HCT116 (cell line): ENCODE measurements around the gene NTRK3. TPM values are rescaled to one million over a fixed set of nuclear protein-coding genes. Genes with fewer than 3 reads are reported as not detected.

ENCODE experiments used
- ATAC-seq: fragments of 200-7000 bp; cut with Tn5 transposase; 2 replicates; pipeline ENCODE4 v1.9.1; 2020; ENCODE audit warnings: mild to moderate bottlenecking, moderate library complexity
- BruUV-seq: library from RNA; stranded (reverse); fragments of 400-500 nt; replicated peaks from 2 replicates; lab custom pipeline; 2021; lab: Mats Ljungman, UMichigan
- CTCF ChIA-PET: fragments of 300-600 bp; sonication (Branson Sonifier 250); formaldehyde crosslinking; loops from one replicate; lab custom pipeline; 2021; ENCODE audit warnings: antibody characterized with exemption; lab: Charles Lee
- POLR2A ChIA-PET: fragments of 300-600, 350-600 bp; sonication (Branson Sonifier 250); formaldehyde crosslinking; loops from one replicate; lab custom pipeline; 2021; ENCODE audit warnings: antibody characterized with exemption; lab: Charles Lee
- RAD21 ChIA-PET, 2 experiments: fragments of 300-600 bp; sonication (Branson Sonifier 250); formaldehyde crosslinking; loops; one replicate each; lab custom pipeline; 2023; ENCODE audit warnings: low total read pairs in 2 of 2; ENCODE audit not compliant: uncharacterized antibody in 2 of 2, unreplicated experiment in 2 of 2, low non-redundant PET in 1 of 2; lab: Charles Lee
- DNase-seq: peaks from one replicate; pipeline ENCODE4 v3.0.0-alpha.2; 2010; ENCODE audit warnings: low read depth, low spot score
- H2AFZ ChIP-seq: fragments of 200-600 bp; shearing (Covaris generic), sonication (generic); 2 replicates; pipeline ENCODE4 v1.6.1; 2017; ENCODE audit warnings: low read depth, mixed run types, mixed read lengths, antibody characterized with exemption, low read length; ENCODE audit not compliant: poor library complexity, severe bottlenecking
- H3K27ac ChIP-seq: 2 replicates; pipeline ENCODE4 v1.5.1; 2012; ENCODE audit warnings: low read depth, low read length
- H3K27me3 ChIP-seq: fragments of 200-600 bp; sonication (generic); 2 replicates; pipeline ENCODE4 v1.6.1; 2016; ENCODE audit warnings: mixed run types, low read length, mixed read lengths; ENCODE audit not compliant: insufficient read depth
- H3K36me3 ChIP-seq, 2 experiments: fragments of 200-500 bp in 1 of 2; fragments of 200-600 bp in 1 of 2; sonication (Bioruptor generic) in 1 of 2; sonication (generic) in 1 of 2; 2 replicates each; pipeline versions ENCODE4 v1.5.1 to v1.6.1; 2014 to 2016; ENCODE audit warnings: low read length in 2 of 2, inconsistent platforms in 1 of 2, mixed read lengths in 1 of 2, mixed run types in 1 of 2; ENCODE audit not compliant: insufficient read depth in 2 of 2, control insufficient read depth in 1 of 2
- H3K4me1 ChIP-seq, 2 experiments: fragments of 200-600 bp in 1 of 2; sonication (generic) in 1 of 2; 2 replicates each; pipeline versions ENCODE4 v1.5.1 to v1.6.1; 2012 to 2017; ENCODE audit warnings: low read length in 2 of 2, inconsistent platforms in 1 of 2, mild to moderate bottlenecking in 1 of 2, mixed read lengths in 1 of 2, mixed run types in 1 of 2, moderate library complexity in 1 of 2; ENCODE audit not compliant: insufficient read depth in 2 of 2, control insufficient read depth in 1 of 2
- H3K4me2 ChIP-seq: fragments of 200-600 bp; sonication (generic); 2 replicates; pipeline ENCODE4 v1.6.1; 2017; ENCODE audit warnings: mixed run types, low read length, mixed read lengths
- H3K4me3 ChIP-seq, 2 experiments: fragments of 200-600 bp in 1 of 2; sonication (generic) in 1 of 2; replicated peaks in 1 of 2; 2 replicates each; pipeline ENCODE4 v1.5.1; 2011 to 2016; ENCODE audit warnings: low read length in 2 of 2, control low read depth in 1 of 2, low read depth in 1 of 2, mild to moderate bottlenecking in 1 of 2, mixed read lengths in 1 of 2, mixed run types in 1 of 2
- H3K79me2 ChIP-seq: fragments of 200-600 bp; sonication (generic); 2 replicates; pipeline ENCODE4 v1.6.1; 2017; ENCODE audit warnings: mild to moderate bottlenecking, mixed run types, low read length, moderate library complexity, mixed read lengths; ENCODE audit not compliant: insufficient read depth
- H3K9ac ChIP-seq: fragments of 200-600 bp; sonication (generic); 2 replicates; pipeline ENCODE4 v1.6.1; 2016; ENCODE audit warnings: low read length, mixed read lengths
- H3K9me2 ChIP-seq: fragments of 200-600 bp; sonication (generic), shearing (Covaris generic); 2 replicates; pipeline ENCODE4 v1.6.1; 2017; ENCODE audit warnings: mixed run types, mild to moderate bottlenecking, moderate library complexity; ENCODE audit not compliant: insufficient read depth
- H3K9me3 ChIP-seq, 2 experiments: fragments of 200-500 bp in 1 of 2; fragments of 200-600 bp in 1 of 2; sonication (Bioruptor generic) in 1 of 2; sonication (generic) in 1 of 2; 2 replicates each; pipeline ENCODE4 v1.6.1; 2014 to 2017; ENCODE audit warnings: low read length in 2 of 2, mixed read lengths in 2 of 2, inconsistent platforms in 1 of 2, low read depth in 1 of 2, mild to moderate bottlenecking in 1 of 2, mixed run types in 1 of 2, moderate library complexity in 1 of 2; ENCODE audit not compliant: control insufficient read depth in 1 of 2, insufficient read depth in 1 of 2
- H4K20me1 ChIP-seq: fragments of 200-600 bp; sonication (generic), shearing (Covaris generic); 2 replicates; pipeline ENCODE4 v1.6.1; 2017; ENCODE audit warnings: mixed run types, mild to moderate bottlenecking, moderate library complexity; ENCODE audit not compliant: insufficient read depth
- FOSL1 ChIP-seq: IDR thresholded peaks from 2 replicates; pipeline ENCODE4 v1.6.1; 2012; ENCODE audit warnings: low read depth
- JUND ChIP-seq: IDR thresholded peaks from 2 replicates; pipeline ENCODE4 v1.6.1; 2012
- POLR2A ChIP-seq: IDR thresholded peaks from 2 replicates; pipeline ENCODE4 v1.7.0; 2011; ENCODE audit warnings: borderline replicate concordance; ENCODE audit not compliant: insufficient read depth, insufficient read length; ENCODE audit errors: extremely low read depth
- POLR2AphosphoS5 ChIP-seq: IDR thresholded peaks from 2 replicates; pipeline ENCODE4 v1.6.1; 2011; ENCODE audit warnings: mild to moderate bottlenecking, low read depth, low read length, moderate library complexity
- SIN3A ChIP-seq: IDR thresholded peaks from 2 replicates; pipeline ENCODE4 v1.6.1; 2012; ENCODE audit warnings: low read depth
- SP1 ChIP-seq: IDR thresholded peaks from 2 replicates; pipeline ENCODE4 v1.6.1; 2012; ENCODE audit warnings: low read depth
- SRF ChIP-seq: IDR thresholded peaks from 2 replicates; pipeline ENCODE4 v1.6.1; 2012; ENCODE audit warnings: low read depth
- TCF7L2 ChIP-seq: IDR thresholded peaks from 2 replicates; pipeline ENCODE4 v1.7.0; 2011; ENCODE audit warnings: borderline replicate concordance, inconsistent platforms; ENCODE audit not compliant: insufficient read depth, insufficient read length; ENCODE audit errors: extremely low read depth
- ZFX ChIP-seq: fragments of 450-650 bp; IDR thresholded peaks from 2 replicates; pipeline ENCODE4 v1.6.1; 2017
- intact Hi-C: fragments of 100-400 bp; cut with micrococcal nuclease; formaldehyde crosslinking; loops from 2 replicates; pipeline ENCODE4 v1.10.0; 2022
- total RNA-seq: library from RNA; stranded (reverse); gene quantifications from one replicate; pipeline ENCODE4 v1.2.1, GENCODE V29; 2021; ENCODE audit not compliant: unreplicated experiment
- TF ChIP-seq, protein P1 (sequence below), 3 experiments: fragments of 200-600 bp in 1 of 3; sonication (generic) in 1 of 3; IDR thresholded peaks in 2 of 3; conservative IDR thresholded peaks in 1 of 3; 2 replicates each; pipeline ENCODE4 v1.5.1; 2012 to 2017; ENCODE audit warnings: low read depth in 2 of 3, low read length in 2 of 3, antibody characterized with exemption in 1 of 3, borderline replicate concordance in 1 of 3, control low read depth in 1 of 3, mild to moderate bottlenecking in 1 of 3, mixed read lengths in 1 of 3, mixed run types in 1 of 3, moderate library complexity in 1 of 3; ENCODE audit not compliant: insufficient read depth in 1 of 3
- TF ChIP-seq, protein P2 (sequence below): IDR thresholded peaks from 2 replicates; pipeline ENCODE4 v1.6.1; 2012; ENCODE audit warnings: low read depth

Gene NTRK3
- total RNA-seq, 1 experiment from 2014 or later: not detected

DNA sequence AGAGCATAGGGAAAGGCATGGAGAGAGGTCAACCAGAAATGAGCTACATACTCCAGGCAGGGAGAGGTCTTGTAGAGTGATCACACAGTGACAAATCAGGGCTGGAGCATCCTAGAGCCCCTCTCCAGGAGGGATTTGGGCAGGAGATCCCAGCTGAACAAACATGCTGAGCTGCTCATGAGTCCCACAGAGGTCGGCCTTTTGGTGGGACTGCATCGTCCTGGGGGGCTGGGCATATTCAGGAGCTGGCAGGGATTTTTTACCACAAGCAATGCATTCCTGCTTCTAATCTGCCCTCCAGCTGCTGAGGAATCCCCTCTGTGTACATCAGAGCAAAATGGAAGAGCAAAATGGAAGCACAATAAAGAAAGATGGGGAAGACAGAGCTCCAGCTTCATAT lies 94.9 kb downstream of the NTRK3 start:
- ATAC-seq: no peak
- POLR2A ChIA-PET: no interaction called here
- Histone ChIP-seq H3K27ac (no peak overlapping the region), H3K4me2 (no peak overlapping the region), H3K36me3 (no peaks in the 10 kb centered on the region), H3K4me3 (no peak overlapping the region), H3K27me3 (peaks cover 5% of the 10 kb centered on the region; the same call in 1 of the 2 replicates), H3K4me1 (no peaks in the 10 kb centered on the region), H4K20me1 (no peaks in the 10 kb centered on the region), H3K79me2 (no peaks in the 10 kb centered on the region), H3K9me3 (no peaks in the 10 kb centered on the region), H2AFZ (no peak overlapping the region), H3K9me2 (no peaks in the 10 kb centered on the region), H3K9ac (no peak overlapping the region)
- RAD21 ChIA-PET: no interaction called here
- CTCF ChIA-PET: no interaction called here
- TF ChIP-seq FOSL1 (no peak), SP1 (no peak), POLR2A (no peak), POLR2AphosphoS5 (no peak), TCF7L2 (no peak), SIN3A (no peak), SRF (no peak), ZFX (no peak), JUND (no peak)
- TF ChIP-seq, protein P1, sequence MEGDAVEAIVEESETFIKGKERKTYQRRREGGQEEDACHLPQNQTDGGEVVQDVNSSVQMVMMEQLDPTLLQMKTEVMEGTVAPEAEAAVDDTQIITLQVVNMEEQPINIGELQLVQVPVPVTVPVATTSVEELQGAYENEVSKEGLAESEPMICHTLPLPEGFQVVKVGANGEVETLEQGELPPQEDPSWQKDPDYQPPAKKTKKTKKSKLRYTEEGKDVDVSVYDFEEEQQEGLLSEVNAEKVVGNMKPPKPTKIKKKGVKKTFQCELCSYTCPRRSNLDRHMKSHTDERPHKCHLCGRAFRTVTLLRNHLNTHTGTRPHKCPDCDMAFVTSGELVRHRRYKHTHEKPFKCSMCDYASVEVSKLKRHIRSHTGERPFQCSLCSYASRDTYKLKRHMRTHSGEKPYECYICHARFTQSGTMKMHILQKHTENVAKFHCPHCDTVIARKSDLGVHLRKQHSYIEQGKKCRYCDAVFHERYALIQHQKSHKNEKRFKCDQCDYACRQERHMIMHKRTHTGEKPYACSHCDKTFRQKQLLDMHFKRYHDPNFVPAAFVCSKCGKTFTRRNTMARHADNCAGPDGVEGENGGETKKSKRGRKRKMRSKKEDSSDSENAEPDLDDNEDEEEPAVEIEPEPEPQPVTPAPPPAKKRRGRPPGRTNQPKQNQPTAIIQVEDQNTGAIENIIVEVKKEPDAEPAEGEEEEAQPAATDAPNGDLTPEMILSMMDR (IDR thresholded peaks at IDR 0.05 in 2 of 3, conservative IDR thresholded peaks at IDR 0.05 in 1 of 3; ENCODE audit: borderline replicate concordance in 1 of 3, insufficient read depth in 1 of 3, low read depth in 2 of 3, low read length in 2 of 3): no peak
- TF ChIP-seq, protein P2, sequence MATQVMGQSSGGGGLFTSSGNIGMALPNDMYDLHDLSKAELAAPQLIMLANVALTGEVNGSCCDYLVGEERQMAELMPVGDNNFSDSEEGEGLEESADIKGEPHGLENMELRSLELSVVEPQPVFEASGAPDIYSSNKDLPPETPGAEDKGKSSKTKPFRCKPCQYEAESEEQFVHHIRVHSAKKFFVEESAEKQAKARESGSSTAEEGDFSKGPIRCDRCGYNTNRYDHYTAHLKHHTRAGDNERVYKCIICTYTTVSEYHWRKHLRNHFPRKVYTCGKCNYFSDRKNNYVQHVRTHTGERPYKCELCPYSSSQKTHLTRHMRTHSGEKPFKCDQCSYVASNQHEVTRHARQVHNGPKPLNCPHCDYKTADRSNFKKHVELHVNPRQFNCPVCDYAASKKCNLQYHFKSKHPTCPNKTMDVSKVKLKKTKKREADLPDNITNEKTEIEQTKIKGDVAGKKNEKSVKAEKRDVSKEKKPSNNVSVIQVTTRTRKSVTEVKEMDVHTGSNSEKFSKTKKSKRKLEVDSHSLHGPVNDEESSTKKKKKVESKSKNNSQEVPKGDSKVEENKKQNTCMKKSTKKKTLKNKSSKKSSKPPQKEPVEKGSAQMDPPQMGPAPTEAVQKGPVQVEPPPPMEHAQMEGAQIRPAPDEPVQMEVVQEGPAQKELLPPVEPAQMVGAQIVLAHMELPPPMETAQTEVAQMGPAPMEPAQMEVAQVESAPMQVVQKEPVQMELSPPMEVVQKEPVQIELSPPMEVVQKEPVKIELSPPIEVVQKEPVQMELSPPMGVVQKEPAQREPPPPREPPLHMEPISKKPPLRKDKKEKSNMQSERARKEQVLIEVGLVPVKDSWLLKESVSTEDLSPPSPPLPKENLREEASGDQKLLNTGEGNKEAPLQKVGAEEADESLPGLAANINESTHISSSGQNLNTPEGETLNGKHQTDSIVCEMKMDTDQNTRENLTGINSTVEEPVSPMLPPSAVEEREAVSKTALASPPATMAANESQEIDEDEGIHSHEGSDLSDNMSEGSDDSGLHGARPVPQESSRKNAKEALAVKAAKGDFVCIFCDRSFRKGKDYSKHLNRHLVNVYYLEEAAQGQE: no peak
- intact Hi-C loops: no loop called here
- BruUV-seq: no TSS peak
- no peak for DNase-seq
